ENCODE results near the gene HEMK1.

The HEMK1 gene, protein sequence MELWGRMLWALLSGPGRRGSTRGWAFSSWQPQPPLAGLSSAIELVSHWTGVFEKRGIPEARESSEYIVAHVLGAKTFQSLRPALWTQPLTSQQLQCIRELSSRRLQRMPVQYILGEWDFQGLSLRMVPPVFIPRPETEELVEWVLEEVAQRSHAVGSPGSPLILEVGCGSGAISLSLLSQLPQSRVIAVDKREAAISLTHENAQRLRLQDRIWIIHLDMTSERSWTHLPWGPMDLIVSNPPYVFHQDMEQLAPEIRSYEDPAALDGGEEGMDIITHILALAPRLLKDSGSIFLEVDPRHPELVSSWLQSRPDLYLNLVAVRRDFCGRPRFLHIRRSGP

GRCh38 chr3:50568947-50569749 is at the start of gene HEMK1:
Gene HEMK1, plus strand, starts transcription at chr3:50569522. Its CDS starts 1,583 bp downstream, at chr3:50571105.
- peak within 1 kb of the TSS; percentile 98 for H3K4me3 Mint-ChIP-seq
- H3K9me3 Mint-ChIP-seq: no peaks in the 10 kb centered on the region
- DNase-seq (ENCODE audit: low spot score): peak; percentile 95
- H3K27me3 Mint-ChIP-seq (ENCODE audit: low read depth): no peaks in the 10 kb centered on the region
- H3K4me1 Mint-ChIP-seq (ENCODE audit: low read depth): peaks cover 60% of the 10 kb centered on the region
- H3K27ac Mint-ChIP-seq: peak within 1 kb of the TSS; percentile 95
- H3K36me3 Mint-ChIP-seq (ENCODE audit: low read depth): peaks cover 38% of the 10 kb centered on the region

GRCh38 chr3:50520849-50521248 is 48.5 kb upstream of the HEMK1 start:
- H3K27me3 Mint-ChIP-seq (ENCODE audit: low read depth): peaks cover 16% of the 10 kb centered on the region
- DNase-seq (ENCODE audit: low spot score): no peak
- H3K4me1 Mint-ChIP-seq (ENCODE audit: low read depth): peaks cover 9% of the 10 kb centered on the region
- H3K4me3 Mint-ChIP-seq: no peak overlapping the region
- no peak overlapping the region for H3K27ac Mint-ChIP-seq
- H3K36me3 Mint-ChIP-seq (ENCODE audit: low read depth): no peaks in the 10 kb centered on the region
- no peaks in the 10 kb centered on the region for H3K9me3 Mint-ChIP-seq

GRCh38 chr3:50521572-50521971 is 47.8 kb upstream of the HEMK1 start:
- H3K36me3 Mint-ChIP-seq (ENCODE audit: low read depth): no peaks in the 10 kb centered on the region
- H3K4me1 Mint-ChIP-seq (ENCODE audit: low read depth): peaks cover 10% of the 10 kb centered on the region
- peaks cover 13% of the 10 kb centered on the region for H3K27me3 Mint-ChIP-seq (ENCODE audit: low read depth)
- no peak overlapping the region for H3K4me3 Mint-ChIP-seq
- no peak overlapping the region for H3K27ac Mint-ChIP-seq
- DNase-seq (ENCODE audit: low spot score): no peak
- H3K9me3 Mint-ChIP-seq: no peaks in the 10 kb centered on the region

GRCh38 chr3:50523279-50523811 is 46.0 kb upstream of the HEMK1 start:
- Mint-ChIP-seq H3K36me3 (ENCODE audit: low read depth) (no peaks in the 10 kb centered on the region), H3K4me1 (ENCODE audit: low read depth) (peaks cover 10% of the 10 kb centered on the region), H3K4me3 (no peak overlapping the region), H3K9me3 (no peaks in the 10 kb centered on the region), H3K27ac (no peak overlapping the region), H3K27me3 (ENCODE audit: low read depth) (peaks cover 14% of the 10 kb centered on the region)
- no peak for DNase-seq (ENCODE audit: low spot score)

GRCh38 chr3:50524746-50525145 is 44.6 kb upstream of the HEMK1 start:
- Mint-ChIP-seq H3K4me1 (ENCODE audit: low read depth) (peaks cover 3% of the 10 kb centered on the region), H3K27ac (no peak overlapping the region), H3K4me3 (no peak overlapping the region), H3K9me3 (no peaks in the 10 kb centered on the region), H3K27me3 (ENCODE audit: low read depth) (peaks cover 21% of the 10 kb centered on the region), H3K36me3 (ENCODE audit: low read depth) (no peaks in the 10 kb centered on the region)
- no peak for DNase-seq (ENCODE audit: low spot score)

- no peaks in the 10 kb centered on the region for H3K36me3 Mint-ChIP-seq (ENCODE audit: low read depth)
- no peak overlapping the region for H3K4me3 Mint-ChIP-seq
- H3K9me3 Mint-ChIP-seq: no peaks in the 10 kb centered on the region
- no peak overlapping the region for H3K27ac Mint-ChIP-seq
- peaks cover 1% of the 10 kb centered on the region for H3K4me1 Mint-ChIP-seq (ENCODE audit: low read depth)
- H3K27me3 Mint-ChIP-seq (ENCODE audit: low read depth): peaks cover 23% of the 10 kb centered on the region
- DNase-seq (ENCODE audit: low spot score): no peak
These were observed 44.0 kb upstream of the HEMK1 start for GRCh38 chr3:50525191-50525910.

GRCh38 chr3:50525987-50526386 is 43.3 kb upstream of the HEMK1 start:
- H3K4me1 Mint-ChIP-seq (ENCODE audit: low read depth): peaks cover 1% of the 10 kb centered on the region
- no peak overlapping the region for H3K4me3 Mint-ChIP-seq
- no peaks in the 10 kb centered on the region for H3K9me3 Mint-ChIP-seq
- H3K27me3 Mint-ChIP-seq (ENCODE audit: low read depth): peaks cover 22% of the 10 kb centered on the region
- peak; percentile 61 for DNase-seq (ENCODE audit: low spot score)
- H3K36me3 Mint-ChIP-seq (ENCODE audit: low read depth): no peaks in the 10 kb centered on the region
- no peak overlapping the region for H3K27ac Mint-ChIP-seq

DNA sequence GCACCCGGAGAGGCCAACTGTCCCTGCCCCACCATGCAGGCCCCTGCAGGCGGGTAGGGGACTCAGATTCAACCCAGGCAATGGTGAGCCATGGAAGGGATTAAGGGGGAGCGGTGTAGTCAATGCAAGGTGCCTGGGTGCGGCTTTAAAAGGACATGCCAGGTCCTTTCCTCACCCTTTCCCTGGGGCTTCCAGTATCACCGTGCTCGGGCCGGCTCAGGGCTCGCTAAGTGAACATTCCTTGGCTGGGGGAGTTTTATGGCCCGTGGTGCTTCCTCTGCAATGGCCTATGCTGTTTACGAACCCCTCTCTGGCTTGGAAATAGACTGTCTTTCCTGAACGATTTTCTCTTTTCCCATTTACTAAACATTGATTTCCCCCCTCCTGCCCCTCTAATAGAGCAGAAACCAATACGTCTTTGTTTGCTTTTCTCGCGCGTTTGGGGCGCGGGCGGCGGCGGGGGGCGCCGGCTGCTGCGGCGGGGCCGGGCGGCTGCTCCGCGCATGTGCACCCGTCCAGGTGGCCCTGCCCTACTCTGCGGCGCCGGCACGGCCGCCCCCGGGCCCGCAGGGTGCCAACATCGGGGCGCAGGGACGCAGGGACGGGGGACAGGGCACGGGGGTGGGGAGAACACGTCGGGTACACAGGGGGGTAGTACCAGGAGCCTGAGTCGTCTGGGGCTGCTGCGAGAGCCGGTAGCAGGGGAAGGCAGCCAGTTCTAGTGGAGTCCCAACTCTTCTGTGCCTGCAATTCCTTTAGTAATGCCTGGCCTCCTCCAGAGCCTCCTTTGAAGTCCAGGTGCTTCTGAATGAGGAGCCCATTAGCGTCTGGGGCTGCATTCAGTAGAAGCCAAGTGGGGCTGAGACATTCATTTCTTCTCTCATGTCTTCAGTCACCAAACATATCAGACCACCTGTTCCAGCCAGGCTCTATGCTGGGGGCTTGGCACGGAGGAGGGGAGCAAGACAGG is 39.0 kb upstream of the HEMK1 start:
- Mint-ChIP-seq H3K9me3 (no peaks in the 10 kb centered on the region), H3K4me3 (no peak overlapping the region), H3K36me3 (ENCODE audit: low read depth) (no peaks in the 10 kb centered on the region), H3K27me3 (ENCODE audit: low read depth) (peaks cover 37% of the 10 kb centered on the region), H3K27ac (no peak overlapping the region), H3K4me1 (ENCODE audit: low read depth) (peaks cover 1% of the 10 kb centered on the region)
- no peak for DNase-seq (ENCODE audit: low spot score)

- no peak for DNase-seq (ENCODE audit: low spot score)
- H3K27me3 Mint-ChIP-seq (ENCODE audit: low read depth): peaks cover 37% of the 10 kb centered on the region
- H3K4me3 Mint-ChIP-seq: no peak overlapping the region
- no peaks in the 10 kb centered on the region for H3K9me3 Mint-ChIP-seq
- no peaks in the 10 kb centered on the region for H3K36me3 Mint-ChIP-seq (ENCODE audit: low read depth)
- H3K4me1 Mint-ChIP-seq (ENCODE audit: low read depth): no peaks in the 10 kb centered on the region
- no peak overlapping the region for H3K27ac Mint-ChIP-seq
These were observed 38.1 kb upstream of the HEMK1 start for GRCh38 chr3:50531201-50531600.

- Mint-ChIP-seq H3K9me3 (no peaks in the 10 kb centered on the region), H3K27ac (no peak overlapping the region), H3K27me3 (ENCODE audit: low read depth) (peaks cover 43% of the 10 kb centered on the region), H3K4me1 (ENCODE audit: low read depth) (no peaks in the 10 kb centered on the region), H3K36me3 (ENCODE audit: low read depth) (no peaks in the 10 kb centered on the region), H3K4me3 (no peak overlapping the region)
- DNase-seq (ENCODE audit: low spot score): no peak
These were observed 37.1 kb upstream of the HEMK1 start for GRCh38 chr3:50532062-50532705.

DNA sequence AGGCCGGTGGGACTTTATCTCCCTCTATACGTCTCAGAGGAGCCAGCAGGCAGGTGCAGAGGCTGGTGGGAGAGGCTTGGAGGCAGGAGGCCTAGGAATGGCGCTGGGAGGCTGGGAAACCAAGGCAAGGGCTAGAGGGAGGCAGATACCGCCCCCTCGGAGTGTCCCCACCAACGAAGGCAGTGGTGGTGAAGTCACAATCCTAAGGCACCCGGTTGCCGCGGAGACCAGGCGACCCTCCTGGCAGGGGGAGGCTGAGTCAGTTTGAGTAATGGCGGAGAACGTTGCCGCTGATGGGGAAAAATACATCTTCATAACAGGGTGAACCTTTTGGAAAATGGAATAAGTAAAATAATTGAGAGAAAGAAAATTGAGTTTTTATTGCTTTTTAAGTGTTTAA is 36.0 kb upstream of the HEMK1 start:
- H3K4me1 Mint-ChIP-seq (ENCODE audit: low read depth): no peaks in the 10 kb centered on the region
- no peak overlapping the region for H3K27ac Mint-ChIP-seq
- H3K4me3 Mint-ChIP-seq: no peak overlapping the region
- DNase-seq (ENCODE audit: low spot score): no peak
- no peaks in the 10 kb centered on the region for H3K9me3 Mint-ChIP-seq
- no peaks in the 10 kb centered on the region for H3K36me3 Mint-ChIP-seq (ENCODE audit: low read depth)
- peaks cover 41% of the 10 kb centered on the region for H3K27me3 Mint-ChIP-seq (ENCODE audit: low read depth)

- peaks cover 43% of the 10 kb centered on the region for H3K27me3 Mint-ChIP-seq (ENCODE audit: low read depth)
- H3K9me3 Mint-ChIP-seq: no peaks in the 10 kb centered on the region
- no peaks in the 10 kb centered on the region for H3K36me3 Mint-ChIP-seq (ENCODE audit: low read depth)
- no peak for DNase-seq (ENCODE audit: low spot score)
- no peak overlapping the region for H3K4me3 Mint-ChIP-seq
- H3K27ac Mint-ChIP-seq: no peak overlapping the region
- no peaks in the 10 kb centered on the region for H3K4me1 Mint-ChIP-seq (ENCODE audit: low read depth)
These were observed 35.4 kb upstream of the HEMK1 start for GRCh38 chr3:50533807-50534461.
